Gastroesophageal sphincter (tissue), 4 donors: ENCODE results near the gene AKIP1. TPM values are rescaled to one million over a fixed set of nuclear protein-coding genes. Genes with fewer than 3 reads are reported as not detected.

Source experiments
- ATAC-seq: fragments of 150-250 bp; one replicate; pipeline ENCODE4 v1.9.1; 2016; ENCODE audit warnings: mild to moderate bottlenecking, moderate library complexity
- H3K27ac ChIP-seq, 4 donors: fragments of 200-600 bp; sonication (generic) in 3 of 4; 1 replicate in 3 of 4; 2 replicates in 1 of 4; pipeline ENCODE4 v1.5.1; 2016 to 2019
- H3K27me3 ChIP-seq: fragments of 200-600 bp; sonication (generic); one replicate; pipeline ENCODE4 v1.5.1; 2019
- H3K36me3 ChIP-seq, 2 donors: fragments of 200-600 bp; sonication (generic); one replicate each; pipeline ENCODE4 v1.5.1; 2019; ENCODE audit warnings: control low read depth in 1 of 2
- H3K4me1 ChIP-seq, 3 donors: fragments of 200-600 bp; sonication (generic); 1 replicate in 2 of 3; 2 replicates in 1 of 3; pipeline ENCODE4 v1.5.1; 2016 to 2019; ENCODE audit warnings: control low read depth in 2 of 3
- H3K4me3 ChIP-seq, 2 donors: fragments of 200-600 bp; sonication (generic); one replicate each; pipeline ENCODE4 v1.5.1; 2019; ENCODE audit warnings: mild to moderate bottlenecking in 1 of 2, moderate library complexity in 1 of 2
- H3K9me3 ChIP-seq, 3 donors: fragments of 200-600 bp; sonication (generic); one replicate each; pipeline ENCODE4 v1.5.1; 2017 to 2019; ENCODE audit warnings: control low read depth in 2 of 3
- EP300 ChIP-seq: sonication (generic); formaldehyde crosslinking; IDR thresholded peaks from one replicate; pipeline ENCODE4 v1.6.1; 2017; ENCODE audit warnings: antibody characterized with exemption, mild to moderate bottlenecking
- POLR2A ChIP-seq, 2 donors: fragments of 450-650 bp; IDR thresholded peaks; one replicate each; pipeline ENCODE4 v1.6.1; 2017; ENCODE audit warnings: antibody characterized with exemption in 2 of 2, mild to moderate bottlenecking in 2 of 2, moderate library complexity in 1 of 2
- POLR2AphosphoS5 ChIP-seq: sonication (generic); formaldehyde crosslinking; IDR thresholded peaks from one replicate; pipeline ENCODE4 v1.6.1; 2017; ENCODE audit warnings: antibody characterized with exemption
- WGBS, 2 donors: methylation state at CpG; one replicate each; pipeline ENCODE4 v1.1.5; 2018; ENCODE audit warnings: low coverage in 1 of 2; 5-methylcytosine and 5-hydroxymethylcytosine counted together
- total RNA-seq, 4 donors: library from RNA; depleted of rRNA; stranded (reverse); fragments of >200 nt; gene quantifications; one replicate each; pipeline ENCODE4 v1.1.0, GENCODE V29; 2016
- TF ChIP-seq, protein P1 (sequence below), 4 experiments: fragments of 200-600 bp in 2 of 4; fragments of 450-650 bp in 2 of 4; sonication (generic) in 1 of 4; IDR thresholded peaks; one replicate each; pipeline ENCODE4 v1.5.1; 2017 to 2019; ENCODE audit warnings: antibody characterized with exemption in 4 of 4, mild to moderate bottlenecking in 2 of 4, moderate library complexity in 2 of 4

AKIP1 gene
- total RNA-seq, 4 donors from 2014 or later, result 31.5 to 63.9 (median 44.7) TPM

DNA sequence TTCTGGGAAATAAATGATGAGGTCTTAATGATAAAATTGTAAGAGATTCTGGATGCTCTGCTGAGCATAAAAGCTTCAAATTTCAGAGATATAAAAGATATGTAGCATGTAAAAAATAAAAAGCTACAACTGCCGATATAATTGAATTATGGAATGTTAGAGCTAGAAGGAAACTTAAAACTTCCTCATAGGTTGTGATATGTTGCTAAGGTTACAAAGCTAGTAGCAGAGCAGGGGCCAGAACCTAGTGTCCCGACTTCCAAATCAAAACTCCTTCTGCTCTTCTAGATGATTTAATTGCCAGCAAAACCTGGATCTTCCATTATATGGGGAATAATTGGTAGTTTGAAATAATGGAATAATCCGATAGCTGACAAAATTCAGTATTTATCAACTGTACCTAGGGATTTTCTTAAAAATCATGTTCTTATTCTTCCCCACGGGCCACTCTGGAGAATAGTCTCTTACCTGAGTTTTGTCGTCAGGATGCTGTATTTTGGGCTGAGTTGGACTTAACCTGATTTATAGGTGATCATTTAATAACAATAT, 31.6 kb downstream of the AKIP1 start, which contains the start of gene ASCL3:
Gene ASCL3 (minus strand): TSS at position 499 of the 549 bp plus-strand sequence. CDS start 4,855 bp downstream, outside the sequence.
- H3K27ac ChIP-seq, result no peak within 1 kb of the TSS
- H3K27me3 ChIP-seq, result no peaks in the 10 kb centered on the region
- no peaks in the 10 kb centered on the region for H3K9me3 ChIP-seq
- no peak for ATAC-seq
- 73 to 82% methylated on average over 5 of the region's 5 CpGs for WGBS, 2 donors
- no peak for TF ChIP-seq POLR2A (IDR thresholded peaks at IDR 0.05)
- no peak for TF ChIP-seq EP300
- no peak for TF ChIP-seq POLR2AphosphoS5
- TF ChIP-seq, protein P1, sequence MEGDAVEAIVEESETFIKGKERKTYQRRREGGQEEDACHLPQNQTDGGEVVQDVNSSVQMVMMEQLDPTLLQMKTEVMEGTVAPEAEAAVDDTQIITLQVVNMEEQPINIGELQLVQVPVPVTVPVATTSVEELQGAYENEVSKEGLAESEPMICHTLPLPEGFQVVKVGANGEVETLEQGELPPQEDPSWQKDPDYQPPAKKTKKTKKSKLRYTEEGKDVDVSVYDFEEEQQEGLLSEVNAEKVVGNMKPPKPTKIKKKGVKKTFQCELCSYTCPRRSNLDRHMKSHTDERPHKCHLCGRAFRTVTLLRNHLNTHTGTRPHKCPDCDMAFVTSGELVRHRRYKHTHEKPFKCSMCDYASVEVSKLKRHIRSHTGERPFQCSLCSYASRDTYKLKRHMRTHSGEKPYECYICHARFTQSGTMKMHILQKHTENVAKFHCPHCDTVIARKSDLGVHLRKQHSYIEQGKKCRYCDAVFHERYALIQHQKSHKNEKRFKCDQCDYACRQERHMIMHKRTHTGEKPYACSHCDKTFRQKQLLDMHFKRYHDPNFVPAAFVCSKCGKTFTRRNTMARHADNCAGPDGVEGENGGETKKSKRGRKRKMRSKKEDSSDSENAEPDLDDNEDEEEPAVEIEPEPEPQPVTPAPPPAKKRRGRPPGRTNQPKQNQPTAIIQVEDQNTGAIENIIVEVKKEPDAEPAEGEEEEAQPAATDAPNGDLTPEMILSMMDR (IDR thresholded peaks at IDR 0.05), result no peak
- no peaks in the 10 kb centered on the region for H3K4me1 ChIP-seq
- no peak within 1 kb of the TSS for H3K4me3 ChIP-seq
- peaks cover 0 to 12% of the 10 kb centered on the region in 2 donors for H3K36me3 ChIP-seq

DNA sequence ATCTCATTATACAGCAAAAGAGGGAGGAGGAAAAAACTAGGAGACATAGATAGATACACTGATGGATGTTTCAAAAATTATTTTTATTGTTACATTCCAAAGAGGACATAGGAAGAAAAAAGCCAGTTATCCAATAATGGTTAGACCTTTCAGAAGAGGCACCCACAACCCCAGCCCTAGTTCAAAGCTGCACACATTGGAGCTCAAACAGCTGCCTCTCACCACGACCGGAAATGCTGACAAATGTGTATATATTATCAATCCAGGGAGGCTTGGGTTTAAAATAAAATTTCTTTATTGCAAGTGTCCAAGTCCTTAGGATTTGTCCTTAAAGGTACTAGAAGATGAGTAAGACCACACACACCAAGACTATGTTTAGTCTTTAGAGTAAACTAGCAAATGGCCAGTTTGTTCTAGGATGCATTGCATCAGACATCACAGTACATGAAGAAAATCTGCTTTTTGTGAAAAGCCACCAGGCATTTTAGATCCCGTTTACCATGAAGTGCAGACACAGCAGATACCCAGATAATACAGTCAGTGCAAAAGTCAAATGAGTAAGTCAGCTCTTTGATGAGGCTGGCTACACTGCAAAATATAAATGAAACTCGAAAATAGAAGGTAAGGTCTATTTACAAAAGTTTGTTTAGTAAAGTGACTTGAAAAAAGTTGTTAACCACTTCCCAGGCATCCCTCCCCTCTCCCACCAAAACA, 36.4 kb downstream of the AKIP1 start:
- Histone ChIP-seq H3K4me3 (no peak overlapping the region), H3K27me3 (no peaks in the 10 kb centered on the region), H3K9me3 (no peaks in the 10 kb centered on the region), H3K4me1 (no peaks in the 10 kb centered on the region), H3K27ac (no peak overlapping the region), H3K36me3 (peaks cover 0 to 57% of the 10 kb centered on the region in 2 donors)
- ATAC-seq, result no peak
- TF ChIP-seq POLR2AphosphoS5 (no peak), POLR2A (IDR thresholded peaks at IDR 0.05) (no peak), EP300 (no peak)
- TF ChIP-seq, protein P1 (IDR thresholded peaks at IDR 0.05), result no peak
- WGBS, 2 donors, result 57 to 66% methylated on average over 2 to 4 of the region's 4 CpGs

DNA sequence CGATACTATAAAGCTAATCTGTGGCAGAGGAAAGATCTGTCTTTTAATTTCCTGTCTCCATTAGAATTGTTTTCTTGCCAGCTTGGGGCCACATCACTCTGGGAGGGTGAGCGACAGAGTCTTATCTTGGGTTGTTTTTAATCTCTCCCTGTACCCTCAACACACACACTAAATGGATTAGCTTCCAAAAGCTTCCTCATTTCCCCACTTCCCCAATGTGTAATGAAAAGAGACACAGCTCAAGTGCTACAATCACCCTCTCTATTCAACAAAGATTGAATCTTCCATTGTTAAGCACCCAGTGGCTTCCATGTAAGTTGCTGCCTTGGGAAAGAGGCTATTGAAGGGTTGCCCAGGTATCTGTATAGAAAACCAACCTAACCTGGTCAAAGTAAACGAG, 37.9 kb downstream of the AKIP1 start:
- peaks cover 0 to 72% of the 10 kb centered on the region in 2 donors for H3K36me3 ChIP-seq
- no peaks in the 10 kb centered on the region for H3K4me1 ChIP-seq

DNA sequence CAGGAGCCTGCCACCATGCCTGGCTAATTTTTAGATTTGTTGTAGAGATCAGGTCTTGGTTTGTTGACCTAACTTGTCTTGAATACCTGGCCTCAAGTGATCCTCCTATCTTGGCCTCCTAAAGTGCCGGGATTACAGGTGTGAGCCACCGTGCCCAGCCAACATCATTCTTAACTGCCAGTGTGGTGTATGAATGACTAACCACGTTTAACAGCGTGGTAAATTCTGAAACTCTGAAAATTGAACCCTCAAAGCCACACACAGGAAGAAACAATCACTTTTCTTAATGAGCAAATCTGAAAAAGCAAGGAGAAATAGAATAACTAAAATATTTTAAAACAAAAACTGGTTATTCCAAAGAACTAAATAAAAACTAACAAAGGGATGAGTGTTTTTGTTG, 45.9 kb downstream of the AKIP1 start:
- Histone ChIP-seq H3K4me3 (no peak overlapping the region), H3K27me3 (no peaks in the 10 kb centered on the region), H3K9me3 (no peaks in the 10 kb centered on the region), H3K36me3 (peaks cover 0 to 65% of the 10 kb centered on the region in 2 donors), H3K4me1 (peaks cover 0 to 29% (median 3%) of the 10 kb centered on the region in 3 donors), H3K27ac (no peak overlapping the region)
- no peak for ATAC-seq
- TF ChIP-seq POLR2A (IDR thresholded peaks at IDR 0.05) (no peak), POLR2AphosphoS5 (no peak), EP300 (no peak)
- TF ChIP-seq, protein P1 (IDR thresholded peaks at IDR 0.05), result no peak
- 81% methylated on average over 3 of the region's 4 CpGs; no CpG with 5 or more reads in 1 of the 2 donors for WGBS, 2 donors

More for the DNA sequence above, 37.9 kb downstream of the AKIP1 start:
- H3K4me3 ChIP-seq, result no peak overlapping the region
- ATAC-seq, result no peak
- no peak for TF ChIP-seq EP300
- TF ChIP-seq, protein P1 (IDR thresholded peaks at IDR 0.05), result no peak
- TF ChIP-seq POLR2A (IDR thresholded peaks at IDR 0.05), result no peak
- TF ChIP-seq POLR2AphosphoS5, result no peak
- H3K27ac ChIP-seq, result no peak overlapping the region
- WGBS, 2 donors, result 60 to 83% methylated on average over 3 of the region's 3 CpGs
- no peaks in the 10 kb centered on the region for H3K9me3 ChIP-seq
- no peaks in the 10 kb centered on the region for H3K27me3 ChIP-seq
